Adipose tissue (tissue), 3 donors: ENCODE results near the gene AMH. TPM values are rescaled to one million over a fixed set of nuclear protein-coding genes. Genes with fewer than 3 reads are reported as not detected.

Experiments used
- H3K27ac ChIP-seq: one replicate; pipeline ENCODE4 v1.5.1; 2013; ENCODE audit warnings: low read depth, low read length
- WGBS, 3 donors: extraction: QIAGEN DNeasy Blood & Tissue Kit; methylation state at CpG; one replicate each; pipeline ENCODE4 v1.1.7; 2013; 5-methylcytosine and 5-hydroxymethylcytosine counted together
- polyA plus RNA-seq, 3 donors: library from polyadenylated mRNA; stranded (reverse); fragments of 200-250 nt; gene quantifications; one replicate each; pipeline ENCODE4 v1.2.3, GENCODE V29; 2013
- donor health status: healthy with polysubstance abuse.
- donor health status: Bipolar disorder and iron deficiency.
- donor health status: healthy.

Gene AMH
- polyA plus RNA-seq, 3 donors: 0.45 to 0.67 (median 0.59) TPM

- WGBS, 3 donors: 72 to 86% (median 82%) methylated on average over 31 to 32 of the region's 32 CpGs
These were observed 5.6 kb upstream of the AMH start for GRCh38 chr19:2243274-2244124.

GRCh38 chr19:2244125-2244411 lies 5.1 kb upstream of the AMH start:
- 86 to 92% (median 90%) methylated on average over 11 to 12 of the region's 12 CpGs for WGBS, 3 donors
- no peak overlapping the region for H3K27ac ChIP-seq

More at GRCh38 chr19:2243274-2244124, 5.6 kb upstream of the AMH start:
- H3K27ac ChIP-seq: no peak overlapping the region

GRCh38 chr19:2244486-2244885 lies 4.6 kb upstream of the AMH start:
- WGBS, 3 donors: 91 to 94% (median 94%) methylated on average over 20 to 21 of the region's 21 CpGs
- no peak overlapping the region for H3K27ac ChIP-seq

GRCh38 chr19:2245273-2245672 lies 3.9 kb upstream of the AMH start:
- H3K27ac ChIP-seq: no peak overlapping the region
- 94 to 97% (median 96%) methylated on average over 10 to 15 of the region's 15 CpGs for WGBS, 3 donors

- no peak overlapping the region for H3K27ac ChIP-seq
- 90 to 93% (median 92%) methylated on average over 25 of the region's 25 CpGs for WGBS, 3 donors
These were observed 3.0 kb upstream of the AMH start for GRCh38 chr19:2246014-2246620.

- no peak overlapping the region for H3K27ac ChIP-seq
- 80 to 86% (median 83%) methylated on average over 25 to 26 of the region's 26 CpGs for WGBS, 3 donors
These were observed 2.2 kb upstream of the AMH start for GRCh38 chr19:2246801-2247361.

GRCh38 chr19:2247433-2248101 lies 1.6 kb upstream of the AMH start:
- 92 to 94% (median 93%) methylated on average over 23 to 28 of the region's 28 CpGs for WGBS, 3 donors

GRCh38 chr19:2248136-2249009 lies 750 bp upstream of the AMH start:
- WGBS, 3 donors: 81 to 87% (median 85%) methylated on average over 19 to 21 of the region's 21 CpGs

More at GRCh38 chr19:2247433-2248101, 1.6 kb upstream of the AMH start:
- no peak overlapping the region for H3K27ac ChIP-seq

GRCh38 chr19:2249880-2250765 lies 1.0 kb downstream of the AMH start:
- WGBS, 3 donors: 26 to 30% (median 27%) methylated on average over 35 to 43 of the region's 43 CpGs
- no peak overlapping the region for H3K27ac ChIP-seq

More at GRCh38 chr19:2248136-2249009, 750 bp upstream of the AMH start:
- no peak overlapping the region for H3K27ac ChIP-seq

GRCh38 chr19:2250766-2251105 lies 1.6 kb downstream of the AMH start:
- no peak overlapping the region for H3K27ac ChIP-seq
- WGBS, 3 donors: 7 to 9% (median 8%) methylated on average over 31 to 40 of the region's 40 CpGs

- no peak overlapping the region for H3K27ac ChIP-seq
- WGBS, 3 donors: 3 to 6% (median 6%) methylated on average over 107 to 125 of the region's 125 CpGs
These were observed 2.3 kb downstream of the AMH start for GRCh38 chr19:2251106-2252054.

- 6 to 9% (median 7%) methylated on average over 56 to 74 of the region's 74 CpGs for WGBS, 3 donors
- no peak overlapping the region for H3K27ac ChIP-seq
These were observed 3.1 kb downstream of the AMH start for GRCh38 chr19:2252055-2252796.

GRCh38 chr19:2252797-2253105 lies 3.6 kb downstream of the AMH start:
- H3K27ac ChIP-seq: no peak overlapping the region
- WGBS, 3 donors: 6 to 8% (median 8%) methylated on average over 18 of the region's 18 CpGs

- 3 to 9% (median 8%) methylated on average over 63 to 77 of the region's 77 CpGs for WGBS, 3 donors
- no peak overlapping the region for H3K27ac ChIP-seq
These were observed 4.3 kb downstream of the AMH start for GRCh38 chr19:2253106-2254063.
